Stimulated activated CD4-positive, alpha-beta T cell treated with anti-CD3 and anti-CD28 coated beads, Interleukin-4, amount 100 ng/mL, for 48 hours (primary cell): ENCODE measurements around the gene GLMN.
A peak's percentile ranks its signal among the peaks of the same experiment; 100 is the strongest.

ENCODE experiments used
- DNase-seq, 2 donors: peaks; one replicate each; pipeline ENCODE4 v3.0.0-alpha.2; 2020; ENCODE audit warnings: low read depth in 2 of 2

Gene GLMN

GRCh38 chr1:92298573-92299476 is at the start of gene GLMN, which contains the start of gene RPAP2:
TSS of gene GLMN (minus strand) at chr1:92298987. CDS start at chr1:92297999, 988 bp downstream.
TSS of gene RPAP2 (plus strand) at chr1:92299059. CDS start at chr1:92299074, 15 bp downstream.
- peak; percentile 60 to 64 for DNase-seq

GRCh38 chr1:92346866-92347640 is 48.3 kb upstream of the GLMN start:
- no peak for DNase-seq

- DNase-seq = no peak
Observed at GRCh38 chr1:92343061-92343460, 44.3 kb upstream of the GLMN start.

- DNase-seq = no peak
Observed at GRCh38 chr1:92342401-92342800, 43.6 kb upstream of the GLMN start.

GRCh38 chr1:92340154-92340553 is 41.4 kb upstream of the GLMN start:
- no peak for DNase-seq

- no peak for DNase-seq
Observed at GRCh38 chr1:92333668-92334067, 34.9 kb upstream of the GLMN start.

- no peak for DNase-seq
Observed at GRCh38 chr1:92329347-92330129, 30.8 kb upstream of the GLMN start.

- no peak for DNase-seq
Observed at GRCh38 chr1:92327794-92328193, 29.0 kb upstream of the GLMN start.

GRCh38 chr1:92326681-92327080 is 27.9 kb upstream of the GLMN start:
- no peak for DNase-seq

- no peak for DNase-seq
Observed at GRCh38 chr1:92324784-92325183, 26.0 kb upstream of the GLMN start.

- no peak for DNase-seq
Observed at GRCh38 chr1:92323473-92324453, 25.0 kb upstream of the GLMN start.

GRCh38 chr1:92317836-92318493 is 19.2 kb upstream of the GLMN start:
- no peak for DNase-seq

- DNase-seq = peak in 1 of 2 donors; percentile 11
Observed at GRCh38 chr1:92315766-92316599, 17.2 kb upstream of the GLMN start.

- no peak for DNase-seq
Observed at GRCh38 chr1:92314024-92314423, 15.2 kb upstream of the GLMN start.

- DNase-seq = no peak
Observed at GRCh38 chr1:92310185-92310597, 11.4 kb upstream of the GLMN start.

- DNase-seq = no peak
Observed at GRCh38 chr1:92307980-92308379, 9.2 kb upstream of the GLMN start.

- DNase-seq = no peak
Observed at GRCh38 chr1:92306020-92306419, 7.2 kb upstream of the GLMN start.

- DNase-seq = no peak
Observed at GRCh38 chr1:92301021-92301420, 2.2 kb upstream of the GLMN start.

GRCh38 chr1:92299477-92300150 is 827 bp upstream of the GLMN start:
- DNase-seq = no peak
